K562 (cell line): ENCODE measurements around the gene RBM34. TPM values are rescaled to one million over a fixed set of nuclear protein-coding genes. Genes with fewer than 3 reads are reported as not detected.
A peak's percentile ranks its signal among the peaks of the same experiment; 100 is the strongest.
"Not testable (repeated sequence)": the region's sequence is repeated elsewhere in the genome, so short reads cannot be mapped to it uniquely, and the experiment has no call there.

ENCODE experiments used
- ATAC-seq: fragments of 200-7000 bp; cut with Tn5 transposase; 3 replicates; pipeline ENCODE4 v1.9.1; 2020; ENCODE audit warnings: moderate library complexity
- BruUV-seq: library from RNA; stranded (reverse); fragments of 400-500 nt; replicated peaks from 2 replicates; lab custom pipeline; 2021; lab: Mats Ljungman, UMichigan
- CTCF ChIA-PET: fragments of 300-600 bp; formaldehyde crosslinking; extraction: SDS; loops from one replicate; lab custom pipeline; 2021; ENCODE audit warnings: low intra/inter-chr PET ratio; lab: Yijun Ruan, JAX
- POLR2A ChIA-PET: fragments of 300-600, 350-650 bp; sonication (Branson Sonifier 250); formaldehyde crosslinking; extraction: SDS; loops from one replicate; lab custom pipeline; 2021; ENCODE audit warnings: antibody characterized with exemption, inconsistent platforms; lab: Yijun Ruan, JAX
- DNase-seq, 4 experiments: peaks; one replicate each; pipeline versions ENCODE4 v3.0.0 to v3.0.0-alpha.2; 2011 to 2018; ENCODE audit warnings: low spot score in 3 of 4, mixed read lengths in 3 of 4; ENCODE audit errors: extremely low read depth in 1 of 4
- FAIRE-seq: peaks from 2 replicates; lab custom pipeline; 2011; peaks lifted over from hg19 to GRCh38; lab: Jason Lieb, UNC
- H2AFZ ChIP-seq: 2 replicates; pipeline ENCODE4 v1.6.0; 2011; ENCODE audit warnings: low read depth, low read length, control low read depth, inconsistent platforms
- H3K27ac ChIP-seq: fragments of 200-600 bp; 3 replicates; pipeline ENCODE4 v1.8.0; 2011; ENCODE audit warnings: low read depth, mild to moderate bottlenecking, control low read depth, inconsistent platforms, low read length, moderate library complexity, mixed read lengths; ENCODE audit errors: extremely low read depth
- H3K27me3 ChIP-seq, 2 experiments: fragments of 300-600 bp in 1 of 2; 2 replicates in 1 of 2; 3 replicates in 1 of 2; pipeline versions ENCODE4 v1.6.0 to v1.8.0; 2011; ENCODE audit warnings: inconsistent platforms in 2 of 2, low read length in 2 of 2, mild to moderate bottlenecking in 1 of 2, mixed read lengths in 1 of 2, moderate library complexity in 1 of 2; ENCODE audit not compliant: control insufficient read depth in 2 of 2, insufficient read depth in 2 of 2
- H3K36me3 ChIP-seq: fragments of 300-600 bp; 3 replicates; pipeline ENCODE4 v1.8.0; 2011; ENCODE audit warnings: mild to moderate bottlenecking, low read length, inconsistent platforms; ENCODE audit not compliant: control insufficient read depth, insufficient read depth
- H3K4me1 ChIP-seq, 2 experiments: fragments of 200-600 bp in 1 of 2; replicated peaks in 1 of 2; 2 replicates in 1 of 2; 3 replicates in 1 of 2; pipeline versions ENCODE4 v1.5.1 to v1.8.0; 2011; ENCODE audit warnings: inconsistent platforms in 2 of 2, low read length in 2 of 2, mild to moderate bottlenecking in 1 of 2, mixed read lengths in 1 of 2, moderate library complexity in 1 of 2; ENCODE audit not compliant: control insufficient read depth in 2 of 2, insufficient read depth in 2 of 2
- H3K4me2 ChIP-seq: 2 replicates; pipeline ENCODE4 v1.6.1; 2011; ENCODE audit warnings: low read length, control low read depth, inconsistent platforms, mixed read lengths; ENCODE audit not compliant: insufficient read depth
- H3K4me3 ChIP-seq: fragments of 200-600 bp; sonication (generic), shearing (Covaris generic); 2 replicates; pipeline ENCODE4 v1.5.1; 2016; ENCODE audit warnings: control low read depth, inconsistent platforms
- H3K79me2 ChIP-seq: fragments of 200-600 bp; 3 replicates; pipeline ENCODE4 v1.8.0; 2011; ENCODE audit warnings: low read length, inconsistent platforms; ENCODE audit not compliant: control insufficient read depth, insufficient read depth
- H3K9ac ChIP-seq, 2 experiments: 2 replicates each; pipeline versions ENCODE4 v1.6.0 to v1.6.1; 2011; ENCODE audit warnings: low read depth in 2 of 2, low read length in 2 of 2, control low read depth in 1 of 2, inconsistent platforms in 1 of 2, mild to moderate bottlenecking in 1 of 2, mixed read lengths in 1 of 2; ENCODE audit not compliant: insufficient read depth in 1 of 2
- H3K9me1 ChIP-seq: one replicate; pipeline ENCODE4 v1.6.0; 2011; ENCODE audit warnings: inconsistent platforms, mild to moderate bottlenecking, low read length, moderate library complexity; ENCODE audit not compliant: control insufficient read depth, insufficient read depth
- H3K9me3 ChIP-seq: replicated peaks from 2 replicates; pipeline ENCODE4 v1.5.1; 2011; ENCODE audit warnings: low read depth, low read length, inconsistent platforms; ENCODE audit not compliant: control insufficient read depth, insufficient read depth
- H4K20me1 ChIP-seq: replicated peaks from 2 replicates; pipeline ENCODE4 v1.6.1; 2011; ENCODE audit warnings: low read length, inconsistent platforms, mixed read lengths; ENCODE audit not compliant: control insufficient read depth, insufficient read depth
- BRF2 ChIP-seq: IDR thresholded peaks from 3 replicates; pipeline ENCODE4 v1.6.1; 2011; ENCODE audit warnings: borderline replicate concordance, mild to moderate bottlenecking; ENCODE audit not compliant: insufficient read length, insufficient read depth
- CBX8 ChIP-seq: fragments of 200-600 bp; sonication (generic); IDR thresholded peaks from 2 replicates; pipeline ENCODE4 v1.6.1; 2012; ENCODE audit warnings: borderline replicate concordance, mixed run types, low read depth, mild to moderate bottlenecking, moderate library complexity, mixed read lengths, low read length, control low read depth, inconsistent platforms; ENCODE audit not compliant: poor library complexity, severe bottlenecking; ENCODE audit errors: extremely low read depth
- HDAC2 ChIP-seq: fragments of 450-650 bp; IDR thresholded peaks from 2 replicates; pipeline ENCODE4 v1.6.1; 2016; ENCODE audit warnings: mild to moderate bottlenecking
- IRF2 ChIP-seq: sonication (generic); formaldehyde crosslinking; IDR thresholded peaks from 2 replicates; pipeline ENCODE4 v1.8.1; 2022; ENCODE audit warnings: mild to moderate bottlenecking, missing genetic modification reagents
- NR2F6 ChIP-seq: fragments of 450-650 bp; formaldehyde crosslinking; IDR thresholded peaks from 2 replicates; pipeline ENCODE4 v1.4.0; 2020; ENCODE audit warnings: mild to moderate bottlenecking
- PHF8 ChIP-seq: fragments of 200-600 bp; sonication (generic); IDR thresholded peaks from 2 replicates; pipeline ENCODE4 v1.6.1; 2012; ENCODE audit warnings: mixed run types, mild to moderate bottlenecking, inconsistent platforms, low read length, moderate library complexity, borderline replicate concordance
- RAD51 ChIP-seq: fragments of 450-650 bp; IDR thresholded peaks from 2 replicates; pipeline ENCODE4 v1.7.1; 2016; ENCODE audit warnings: low read depth, mild to moderate bottlenecking, borderline replicate concordance
- ZSCAN32 ChIP-seq: fragments of 450-650 bp; formaldehyde crosslinking; IDR thresholded peaks from 2 replicates; pipeline ENCODE4 v1.4.0; 2020; ENCODE audit warnings: mild to moderate bottlenecking, moderate library complexity
- WGBS: fragments of 100-300 bp; shearing (Covaris generic); methylation state at CpG from one replicate; pipeline ENCODE4 v1.1.6; 2016; ENCODE audit warnings: low coverage, mixed read lengths; ENCODE audit not compliant: insufficient coverage; ENCODE audit errors: missing lambda C conversion rate; 5-methylcytosine and 5-hydroxymethylcytosine counted together
- in situ Hi-C: fragments of 300-500 bp; cut with MboI; formaldehyde crosslinking; loops from 4 replicates; pipeline ENCODE4 v1.15.0; 2018; ENCODE audit warnings: inconsistent platforms, mixed read lengths
- intact Hi-C: fragments of 100-400 bp; cut with micrococcal nuclease; formaldehyde crosslinking; loops from 2 replicates; pipeline ENCODE4 v1.14.2; 2022
- polyA plus RNA-seq, 8 experiments: library from polyadenylated mRNA; depleted of rRNA in 4 of 8; stranded (reverse) in 5 of 8; unstranded in 3 of 8; fragments of >200 nt; fragmentation: Nextera tagmentation in 2 of 8; fragmentation: Illumina TruSeq in 1 of 8; extraction: Ambion mirVana in 2 of 8; extraction: Trizol in 1 of 8; gene quantifications; 2 replicates each; pipeline versions ENCODE4 v1.2.1 to v1.2.3, GENCODE V29; 2011 to 2014; ENCODE audit warnings: inconsistent platforms in 1 of 8, missing spikeins in 1 of 8
- total RNA-seq, 7 experiments: library from RNA; depleted of rRNA in 6 of 7; stranded (reverse); fragments of >200 nt in 6 of 7; fragmentation: Illumina TruSeq in 2 of 7; extraction: Trizol in 2 of 7; gene quantifications; 2 replicates each; pipeline versions ENCODE4 v1.2.1 to v1.2.3, GENCODE V29; 2011 to 2021; ENCODE audit warnings: low replicate concordance in 1 of 7
- TF ChIP-seq, protein P1 (sequence below): sonication (generic); formaldehyde crosslinking; IDR thresholded peaks from 2 replicates; pipeline ENCODE4 v1.9.0; 2022; ENCODE audit warnings: mild to moderate bottlenecking, missing genetic modification reagents

The RBM34 gene
- total and polyA plus RNA-seq, 9 of the 15 experiments (the other 6 are each of a cell fraction or from before 2014, with no cell fraction given): 64.0 to 178 (median 124) TPM

DNA sequence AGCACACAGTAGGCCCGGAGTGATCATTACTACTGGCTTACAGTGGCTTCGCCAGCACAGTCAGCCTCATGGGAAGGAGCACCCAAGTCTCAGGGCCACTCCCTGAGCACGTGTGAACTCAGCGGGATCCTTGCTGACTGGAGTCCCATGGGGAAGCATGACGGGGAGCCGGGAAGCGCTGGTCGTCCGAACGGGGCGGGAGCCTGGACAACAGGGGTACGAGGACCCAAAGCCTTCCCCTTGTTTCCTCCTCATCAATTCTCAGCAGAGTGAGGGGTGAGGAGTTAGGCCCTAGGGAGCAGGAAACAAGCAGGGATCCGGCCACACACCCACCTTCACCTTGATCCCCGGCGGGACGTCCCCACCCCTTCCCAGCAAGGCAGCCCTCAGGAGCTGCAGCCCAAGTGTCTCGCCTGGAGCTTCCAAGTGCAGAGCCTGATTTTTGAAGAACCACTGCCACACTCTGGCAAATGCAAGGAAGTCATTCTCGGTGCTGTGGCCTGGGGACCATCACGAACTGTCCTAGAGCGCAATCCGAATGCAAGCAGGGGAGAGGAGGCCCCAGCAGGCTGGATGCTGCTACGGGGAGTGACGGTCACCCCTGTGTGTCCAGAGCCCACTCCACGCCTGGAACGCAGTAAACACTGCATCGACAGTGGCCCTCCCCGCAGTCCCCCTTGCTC lies 67.9 kb downstream of the RBM34 start (continued):
- TF ChIP-seq, protein P1, sequence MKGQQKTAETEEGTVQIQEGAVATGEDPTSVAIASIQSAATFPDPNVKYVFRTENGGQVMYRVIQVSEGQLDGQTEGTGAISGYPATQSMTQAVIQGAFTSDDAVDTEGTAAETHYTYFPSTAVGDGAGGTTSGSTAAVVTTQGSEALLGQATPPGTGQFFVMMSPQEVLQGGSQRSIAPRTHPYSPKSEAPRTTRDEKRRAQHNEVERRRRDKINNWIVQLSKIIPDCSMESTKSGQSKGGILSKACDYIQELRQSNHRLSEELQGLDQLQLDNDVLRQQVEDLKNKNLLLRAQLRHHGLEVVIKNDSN: peak; percentile 18; the same call in 1 of the 2 replicates
- TF ChIP-seq HDAC2: no peak
- TF ChIP-seq RAD51: no peak
- no peak for TF ChIP-seq CBX8
- no peak for TF ChIP-seq PHF8
- no peak for TF ChIP-seq NR2F6
- TF ChIP-seq IRF2 (CRISPR knock-in tag): no peak
- TF ChIP-seq ZSCAN32 (CRISPR knock-in tag): no peak
- TF ChIP-seq BRF2: no peak

DNA sequence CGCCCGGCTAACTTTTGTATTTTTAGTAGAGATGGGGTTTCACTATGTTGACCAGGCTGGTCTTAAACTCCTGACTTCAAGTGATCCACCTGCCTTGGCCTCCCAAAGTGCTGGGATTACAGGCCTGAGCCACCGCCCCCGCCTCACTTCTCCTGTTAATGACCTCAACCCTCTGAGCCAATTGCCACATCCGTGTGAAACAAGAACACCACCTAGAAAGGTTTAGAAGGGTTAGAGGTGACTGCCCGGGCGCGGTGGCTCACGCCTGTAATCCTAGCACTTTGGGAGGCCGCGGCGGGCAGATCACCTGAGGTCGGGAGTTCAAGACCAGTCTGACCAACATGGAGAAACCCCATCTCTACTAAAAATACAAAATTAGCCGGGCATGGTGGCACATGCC lies 68.6 kb downstream of the RBM34 start:
- H3K36me3 ChIP-seq, H3K9ac ChIP-seq, H2AFZ ChIP-seq, H3K9me3 ChIP-seq, H3K27me3 ChIP-seq, H3K27ac ChIP-seq, H3K9me1 ChIP-seq, DNase-seq, FAIRE-seq, BruUV-seq, H4K20me1 ChIP-seq, POLR2A ChIA-PET, ATAC-seq, H3K4me3 ChIP-seq, H3K4me2 ChIP-seq, H3K79me2 ChIP-seq: not testable (repeated sequence)
- CTCF ChIA-PET: interaction anchor here (0.7 to 3.0 kb wide), 3 partner anchors 9 to 605 kb away, joined by 4 to 20 read pairs (median 18); no protein-coding TSS in a partner anchor
- intact Hi-C loops: loop anchor here (2.0 to 5.0 kb wide), 8 partner anchors 160 to 980 kb away; partner anchors contain the start of genes B3GALNT2 and COA6
- 86% methylated on average over 11 of the region's 14 CpGs for WGBS
- in situ Hi-C loops: loop anchor here (5.0 to 10.0 kb wide), 5 partner anchors 322 to 968 kb away; no protein-coding TSS in a partner anchor
- peaks cover 14 to 18% of the 10 kb centered on the region in 2 experiments for H3K4me1 ChIP-seq
